Keratinocyte (primary cell): ENCODE measurements around the gene IGF2BP1. TPM values are rescaled to one million over a fixed set of nuclear protein-coding genes. Genes with fewer than 3 reads are reported as not detected.

Experiments used
- DNase-seq: peaks from one replicate; pipeline ENCODE4 v3.0.0-alpha.2; 2011; ENCODE audit warnings: low read depth, missing footprints, low spot score
- FAIRE-seq: peaks from 2 replicates; lab custom pipeline; 2011; peaks lifted over from hg19 to GRCh38; lab: Jason Lieb, UNC
- H2AFZ ChIP-seq: 2 replicates; pipeline ENCODE4 v1.6.0; 2012; ENCODE audit warnings: low read length, control low read depth, inconsistent platforms; ENCODE audit not compliant: control insufficient read depth
- H3K27ac ChIP-seq: 2 replicates; pipeline ENCODE4 v1.5.1; 2011; ENCODE audit warnings: low read length; ENCODE audit not compliant: control insufficient read depth, insufficient read depth
- H3K27me3 ChIP-seq: 3 replicates; pipeline ENCODE4 v1.6.0; 2011; ENCODE audit warnings: low read length; ENCODE audit not compliant: control insufficient read depth, insufficient read depth; ENCODE audit errors: extremely low read depth
- H3K36me3 ChIP-seq, 2 experiments: 2 replicates in 1 of 2; 3 replicates in 1 of 2; pipeline ENCODE4 v1.5.1; 2011; ENCODE audit warnings: low read length in 2 of 2, mild to moderate bottlenecking in 1 of 2; ENCODE audit not compliant: control insufficient read depth in 2 of 2, insufficient read depth in 2 of 2; ENCODE audit errors: extremely low read depth in 1 of 2
- H3K4me1 ChIP-seq: 3 replicates; pipeline ENCODE4 v1.5.1; 2011; ENCODE audit warnings: low read length; ENCODE audit not compliant: control insufficient read depth, insufficient read depth; ENCODE audit errors: extremely low read depth
- H3K4me2 ChIP-seq: 3 replicates; pipeline ENCODE4 v1.6.0; 2011; ENCODE audit warnings: low read depth, low read length; ENCODE audit not compliant: control insufficient read depth, insufficient read depth; ENCODE audit errors: extremely low read depth
- H3K4me3 ChIP-seq, 3 experiments: fragments of 200-600 bp in 1 of 3; sonication (generic) in 1 of 3; 2 replicates in 2 of 3; 3 replicates in 1 of 3; pipeline ENCODE4 v1.5.1; 2011 to 2016; ENCODE audit warnings: low read length in 3 of 3, mild to moderate bottlenecking in 3 of 3, control low read depth in 2 of 3, inconsistent platforms in 1 of 3, low read depth in 1 of 3, mixed read lengths in 1 of 3, mixed run types in 1 of 3, moderate library complexity in 1 of 3; ENCODE audit not compliant: control insufficient read depth in 2 of 3, insufficient read depth in 2 of 3; ENCODE audit errors: extremely low read depth in 1 of 3
- H3K79me2 ChIP-seq: 2 replicates; pipeline ENCODE4 v1.6.0; 2012; ENCODE audit warnings: low read length; ENCODE audit not compliant: control insufficient read depth, insufficient read depth
- H3K9ac ChIP-seq: 3 replicates; pipeline ENCODE4 v1.6.0; 2011; ENCODE audit warnings: low read length; ENCODE audit not compliant: control insufficient read depth, insufficient read depth; ENCODE audit errors: extremely low read depth
- H3K9me1 ChIP-seq: 3 replicates; pipeline ENCODE4 v1.6.0; 2011; ENCODE audit warnings: low read length; ENCODE audit not compliant: control insufficient read depth, insufficient read depth; ENCODE audit errors: extremely low read depth
- H3K9me3 ChIP-seq: 2 replicates; pipeline ENCODE4 v1.5.1; 2012; ENCODE audit warnings: low read depth, low read length; ENCODE audit not compliant: control insufficient read depth
- H4K20me1 ChIP-seq: 3 replicates; pipeline ENCODE4 v1.6.0; 2011; ENCODE audit warnings: low read length; ENCODE audit not compliant: control insufficient read depth, insufficient read depth; ENCODE audit errors: extremely low read depth
- EZH2 ChIP-seq: IDR thresholded peaks from one replicate; pipeline ENCODE4 v1.6.1; 2012; ENCODE audit warnings: inconsistent platforms, mild to moderate bottlenecking, low read length, moderate library complexity
- dilution Hi-C: fragments of 300-500 bp; cut with MboI; formaldehyde crosslinking; loops from one replicate; pipeline ENCODE4 v1.7.0; 2020; ENCODE audit warnings: low sequenced_read_pairs; ENCODE audit not compliant: extremely low pct_ligation_motif_present
- polyA plus RNA-seq, 5 experiments: library from polyadenylated mRNA; depleted of rRNA in 3 of 5; stranded (reverse) in 3 of 5; stranded (forward) in 1 of 5; unstranded in 1 of 5; fragments of >200 nt; gene quantifications; 1 replicate in 1 of 5; 2 replicates in 3 of 5; 3 replicates in 1 of 5; pipeline versions ENCODE4 v1.2.1 to v1.2.3, GENCODE V29; 2011 to 2012; ENCODE audit warnings: missing spikeins in 2 of 5, low read depth in 1 of 5, low replicate concordance in 1 of 5
- small RNA-seq, 3 experiments: library from RNA; depleted of rRNA; stranded (forward); fragments of <200 nt; gene quantifications; one replicate each; pipeline ENCODE3, GENCODE V24; 2012; ENCODE audit warnings: low read depth in 3 of 3, low replicate concordance in 1 of 3; ENCODE audit not compliant: insufficient read length in 3 of 3
- TF ChIP-seq, protein P1 (sequence below), 3 experiments: IDR thresholded peaks in 1 of 3; conservative IDR thresholded peaks in 1 of 3; optimal IDR thresholded peaks in 1 of 3; 2 replicates in 2 of 3; 3 replicates in 1 of 3; pipeline versions ENCODE3 to v1.5.1; 2011; ENCODE audit warnings: low read length in 3 of 3, mild to moderate bottlenecking in 3 of 3, moderate library complexity in 2 of 3, control low read depth in 1 of 3, inconsistent platforms in 1 of 3; ENCODE audit not compliant: insufficient read depth in 2 of 3; ENCODE audit errors: extremely low read depth in 1 of 3

Gene IGF2BP1
- polyA plus RNA-seq, 1 donor (not counting 4 experiments of a cell fraction or from before 2014, with no cell fraction given), result not detected

DNA sequence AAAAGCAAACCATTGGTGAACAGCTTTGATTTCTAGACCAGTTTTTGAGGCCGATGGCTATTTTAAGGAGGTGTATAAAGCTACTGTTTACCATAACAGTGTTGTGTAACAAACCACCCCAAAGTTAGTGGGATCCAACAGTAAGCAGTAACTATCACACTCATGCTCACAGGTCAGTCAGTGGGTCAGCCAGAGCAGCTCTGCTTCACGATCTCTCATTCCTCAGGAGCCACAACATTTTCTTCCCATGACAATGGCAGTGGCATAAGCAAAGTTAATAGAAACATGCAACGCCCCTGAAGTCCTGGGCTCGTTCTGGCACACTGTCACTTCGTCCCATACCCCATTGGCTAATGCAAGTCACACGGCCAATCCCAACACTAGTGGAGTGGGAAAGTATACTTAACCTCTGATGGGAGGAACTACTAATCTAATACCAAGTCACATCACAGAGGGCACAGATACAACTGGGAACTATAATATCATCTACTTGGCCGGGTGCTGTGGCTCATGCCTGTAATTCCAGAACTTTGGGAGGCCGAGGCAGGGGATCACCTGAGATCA, 107.4 kb downstream of the IGF2BP1 start:
- FAIRE-seq (no peak), DNase-seq (no peak)
- peaks cover 5% of the 10 kb centered on the region for H4K20me1 ChIP-seq
- H3K27ac ChIP-seq, result no peak overlapping the region
- dilution Hi-C loops, result no loop called here
- no peaks in the 10 kb centered on the region for H3K36me3 ChIP-seq
- TF ChIP-seq, protein P1, sequence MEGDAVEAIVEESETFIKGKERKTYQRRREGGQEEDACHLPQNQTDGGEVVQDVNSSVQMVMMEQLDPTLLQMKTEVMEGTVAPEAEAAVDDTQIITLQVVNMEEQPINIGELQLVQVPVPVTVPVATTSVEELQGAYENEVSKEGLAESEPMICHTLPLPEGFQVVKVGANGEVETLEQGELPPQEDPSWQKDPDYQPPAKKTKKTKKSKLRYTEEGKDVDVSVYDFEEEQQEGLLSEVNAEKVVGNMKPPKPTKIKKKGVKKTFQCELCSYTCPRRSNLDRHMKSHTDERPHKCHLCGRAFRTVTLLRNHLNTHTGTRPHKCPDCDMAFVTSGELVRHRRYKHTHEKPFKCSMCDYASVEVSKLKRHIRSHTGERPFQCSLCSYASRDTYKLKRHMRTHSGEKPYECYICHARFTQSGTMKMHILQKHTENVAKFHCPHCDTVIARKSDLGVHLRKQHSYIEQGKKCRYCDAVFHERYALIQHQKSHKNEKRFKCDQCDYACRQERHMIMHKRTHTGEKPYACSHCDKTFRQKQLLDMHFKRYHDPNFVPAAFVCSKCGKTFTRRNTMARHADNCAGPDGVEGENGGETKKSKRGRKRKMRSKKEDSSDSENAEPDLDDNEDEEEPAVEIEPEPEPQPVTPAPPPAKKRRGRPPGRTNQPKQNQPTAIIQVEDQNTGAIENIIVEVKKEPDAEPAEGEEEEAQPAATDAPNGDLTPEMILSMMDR (optimal IDR thresholded peaks at IDR 0.05 in 1 of 3, IDR thresholded peaks at IDR 0.05 in 1 of 3, conservative IDR thresholded peaks at IDR 0.05 in 1 of 3; ENCODE audit: extremely low read depth in 1 of 3, insufficient read depth in 2 of 3, low read length in 3 of 3), result no peak
- TF ChIP-seq EZH2, result no peak
- peaks cover 48% of the 10 kb centered on the region for H3K4me1 ChIP-seq
- no peak overlapping the region for H3K4me2 ChIP-seq
- H3K27me3 ChIP-seq, result no peaks in the 10 kb centered on the region
- H3K9ac ChIP-seq, result no peak overlapping the region
- H3K79me2 ChIP-seq, result no peaks in the 10 kb centered on the region
- H2AFZ ChIP-seq, result no peak overlapping the region
- H3K4me3 ChIP-seq, result no peak overlapping the region
- no peaks in the 10 kb centered on the region for H3K9me3 ChIP-seq
- H3K9me1 ChIP-seq, result no peaks in the 10 kb centered on the region

Small RNAs within 50 kb of the gene (small RNA-seq; reads per million reads assigned to genes)
- 0 reads per million in 3 experiments for gene RF00017
- gene RF01210, result 0 reads per million in 3 experiments
- 0.67 to 7.3 (median 1.0) reads per million in 3 experiments for gene RNU1-42P
- gene RNU6-826P, result 0 to 1.0 (median 0) reads per million in 3 experiments

Other genes with a start within 250 kb of the IGF2BP1 start
- gene TTLL6, start 180.2 kb upstream of the IGF2BP1 start, polyA plus RNA-seq, result not detected in 3 replicates
- gene CALCOCO2, start 166.3 kb upstream of the IGF2BP1 start, polyA plus RNA-seq, result 58.8 to 79.7 TPM (median 76.0 TPM) in 3 replicates
- 299 to 434 TPM (median 355 TPM) in 3 replicates for gene ATP5MC1, start 104.6 kb upstream of the IGF2BP1 start, polyA plus RNA-seq
- 132 to 163 TPM (median 140 TPM) in 3 replicates for gene UBE2Z, start 89.0 kb upstream of the IGF2BP1 start, polyA plus RNA-seq
- gene SNF8, start 52.5 kb upstream of the IGF2BP1 start, polyA plus RNA-seq, result 72.4 to 94.9 TPM (median 90.5 TPM) in 3 replicates
- gene GIP, start 28.8 kb upstream of the IGF2BP1 start, polyA plus RNA-seq, result not detected in 3 replicates
- 0.01 to 0.32 TPM (median 0.08 TPM) in 3 replicates for gene B4GALNT2, start 135.4 kb downstream of the IGF2BP1 start, polyA plus RNA-seq
- not detected in 3 replicates for gene GNGT2, start 213.2 kb downstream of the IGF2BP1 start, polyA plus RNA-seq
- gene ABI3, start 213.3 kb downstream of the IGF2BP1 start, polyA plus RNA-seq, result 0.03 TPM in 1 of 3 replicates, not detected in the others
- 0.04 to 0.13 TPM (median 0.07 TPM) in 3 replicates for gene PHOSPHO1, start 233.4 kb downstream of the IGF2BP1 start, polyA plus RNA-seq